ENCODE measurements around the gene ITK. TPM values are rescaled to one million over a fixed set of nuclear protein-coding genes. Genes with fewer than 3 reads are reported as not detected.

The ITK gene
- total RNA-seq, 4 donors from 2014 or later, result 1.7 to 3.6 (median 3.0) TPM

- TF ChIP-seq CTCF (IDR thresholded peaks at IDR 0.05) (no peak), POLR2A (IDR thresholded peaks at IDR 0.05) (no peak)
- no peaks in the 10 kb centered on the region for H3K36me3 ChIP-seq
- no peak overlapping the region for H3K4me3 ChIP-seq (replicated peaks in 1 of 3)
- no peaks in the 10 kb centered on the region for H3K9me3 ChIP-seq
- DNase-seq, result no peak
- peaks cover 0 to 4% of the 10 kb centered on the region in 2 donors for H3K4me1 ChIP-seq
- 84 to 85% methylated on average over 1 of the region's 1 CpG for whole genome bisulfite sequencing, 2 donors
- no peaks in the 10 kb centered on the region for H3K27me3 ChIP-seq
- no peak overlapping the region for H3K27ac ChIP-seq
- intact Hi-C loops (cut with DNase I), result no loop called here
Observed at GRCh38 chr5:157295247-157295646, 114.6 kb downstream of the ITK start.

- WGBS, 2 donors, result 85 to 89% methylated on average over 10 of the region's 10 CpGs
- Histone ChIP-seq H3K36me3 (no peaks in the 10 kb centered on the region), H3K4me1 (no peaks in the 10 kb centered on the region), H3K9me3 (no peaks in the 10 kb centered on the region), H3K4me3 (replicated peaks in 1 of 3) (no peak overlapping the region), H3K27ac (no peak overlapping the region), H3K27me3 (no peaks in the 10 kb centered on the region)
- no peak for TF ChIP-seq CTCF (IDR thresholded peaks at IDR 0.05)
- no peak for TF ChIP-seq POLR2A (IDR thresholded peaks at IDR 0.05)
- intact Hi-C loops (cut with DNase I), result no loop called here
- DNase-seq, result no peak
Observed at GRCh38 chr5:157300564-157300963, 119.9 kb downstream of the ITK start.

- no peaks in the 10 kb centered on the region for H3K36me3 ChIP-seq
- H3K9me3 ChIP-seq, result no peaks in the 10 kb centered on the region
- no peak for TF ChIP-seq POLR2A (IDR thresholded peaks at IDR 0.05)
- TF ChIP-seq CTCF (IDR thresholded peaks at IDR 0.05), result no peak
- intact Hi-C loops (cut with DNase I), result no loop called here
- no peaks in the 10 kb centered on the region for H3K27me3 ChIP-seq
- no peak overlapping the region for H3K27ac ChIP-seq
- no peak for DNase-seq
- no peak overlapping the region for H3K4me3 ChIP-seq (replicated peaks in 1 of 3)
- H3K4me1 ChIP-seq, result peaks cover 0 to 2% of the 10 kb centered on the region in 2 donors
Observed at GRCh38 chr5:157301066-157301465, 120.4 kb downstream of the ITK start.

GRCh38 chr5:157303023-157303422, 122.4 kb downstream of the ITK start:
- peaks cover 0 to 6% of the 10 kb centered on the region in 2 donors for H3K4me1 ChIP-seq
- no peak overlapping the region for H3K4me3 ChIP-seq (replicated peaks in 1 of 3)
- no peak overlapping the region for H3K27ac ChIP-seq
- no peak for DNase-seq
- H3K27me3 ChIP-seq, result no peaks in the 10 kb centered on the region
- 94 to 96% methylated on average over 5 of the region's 5 CpGs for WGBS, 2 donors
- H3K9me3 ChIP-seq, result no peaks in the 10 kb centered on the region
- no peaks in the 10 kb centered on the region for H3K36me3 ChIP-seq
- TF ChIP-seq POLR2A (IDR thresholded peaks at IDR 0.05) (no peak), CTCF (IDR thresholded peaks at IDR 0.05) (no peak)
- intact Hi-C loops (cut with DNase I), result no loop called here

GRCh38 chr5:157303667-157304327, 123.2 kb downstream of the ITK start:
- 59 to 71% methylated on average over 5 to 8 of the region's 8 CpGs for WGBS, 2 donors
- DNase-seq, result peak in 1 of 2 donors; percentile 32
- intact Hi-C loops (cut with DNase I), result no loop called here

More at GRCh38 chr5:157303667-157304327, 123.2 kb downstream of the ITK start:
- Histone ChIP-seq H3K4me3 (replicated peaks in 1 of 3) (no peak overlapping the region), H3K36me3 (no peaks in the 10 kb centered on the region), H3K4me1 (peaks cover 0 to 6% of the 10 kb centered on the region in 2 donors), H3K27me3 (no peaks in the 10 kb centered on the region), H3K27ac (no peak overlapping the region), H3K9me3 (no peaks in the 10 kb centered on the region)
- TF ChIP-seq POLR2A (IDR thresholded peaks at IDR 0.05) (no peak), CTCF (IDR thresholded peaks at IDR 0.05) (no peak)

Other genes starting within 250 kb of the ITK start
- 1 to 10 TPM; 2.4 to 4.5 (median 3.0) TPM for gene TIMD4, start 217.6 kb upstream of the ITK start, total RNA-seq
- gene HAVCR1, start 121.7 kb upstream of the ITK start, total RNA-seq, result under 1 TPM in 1 of 4 donors, not detected in 3; 0.40 TPM
- gene HAVCR2, start 71.8 kb upstream of the ITK start, total RNA-seq, result 1 to 10 TPM; 2.2 to 7.3 (median 3.5) TPM
- gene MED7, start 38.0 kb upstream of the ITK start, total RNA-seq, result 10 to 100 TPM; 12.9 to 19.8 (median 15.0) TPM
- gene GARIN3, start 14.6 kb upstream of the ITK start, total RNA-seq, result not detected
- 10 to 100 TPM; 18.3 to 73.5 (median 34.6) TPM for gene CYFIP2, start 85.3 kb downstream of the ITK start, total RNA-seq